Endothelial cell of umbilical vein (primary cell): ENCODE measurements around the gene CMSS1. TPM values are rescaled to one million over a fixed set of nuclear protein-coding genes. Genes with fewer than 3 reads are reported as not detected.

Source experiments
- BruUV-seq: library from RNA; stranded (reverse); fragments of 400-500 nt; replicated peaks from 2 replicates; lab custom pipeline; 2021; lab: Mats Ljungman, UMichigan
- CTCF ChIA-PET: fragments of 300-600, 350-600 bp; sonication (Branson Sonifier 250); formaldehyde crosslinking; loops from one replicate; lab custom pipeline; 2021; ENCODE audit warnings: antibody characterized with exemption, inconsistent platforms; lab: Charles Lee
- POLR2A ChIA-PET: fragments of 300-600, 350-600 bp; sonication (Branson Sonifier 250); formaldehyde crosslinking; loops from one replicate; lab custom pipeline; 2021; ENCODE audit warnings: antibody characterized with exemption, inconsistent platforms; lab: Charles Lee
- DNase-seq: peaks from one replicate; pipeline ENCODE4 v3.0.0-alpha.2; 2011; ENCODE audit warnings: low read depth, low spot score
- FAIRE-seq: peaks from 2 replicates; lab custom pipeline; 2011; peaks lifted over from hg19 to GRCh38; lab: Jason Lieb, UNC
- H2AFZ ChIP-seq: 2 replicates; pipeline ENCODE4 v1.6.0; 2012; ENCODE audit warnings: low read depth, low read length, control low read depth, inconsistent platforms
- H3K27ac ChIP-seq: 2 replicates; pipeline ENCODE4 v1.5.1; 2011; ENCODE audit warnings: low read depth, mild to moderate bottlenecking, control low read depth, low read length, moderate library complexity; ENCODE audit not compliant: insufficient read depth
- H3K27me3 ChIP-seq, 2 experiments: 2 replicates each; pipeline versions ENCODE4 v1.6.0 to v1.6.1; 2011; ENCODE audit warnings: low read length in 2 of 2, mixed read lengths in 1 of 2; ENCODE audit not compliant: control insufficient read depth in 2 of 2, insufficient read depth in 2 of 2
- H3K36me3 ChIP-seq, 2 experiments: 2 replicates in 1 of 2; 3 replicates in 1 of 2; pipeline ENCODE4 v1.5.1; 2011; ENCODE audit warnings: low read length in 2 of 2, mild to moderate bottlenecking in 1 of 2, moderate library complexity in 1 of 2; ENCODE audit not compliant: control insufficient read depth in 2 of 2, insufficient read depth in 2 of 2; ENCODE audit errors: extremely low read depth in 1 of 2
- H3K4me1 ChIP-seq: 3 replicates; pipeline ENCODE4 v1.5.1; 2011; ENCODE audit warnings: mild to moderate bottlenecking, low read length; ENCODE audit not compliant: control insufficient read depth, insufficient read depth; ENCODE audit errors: extremely low read depth
- H3K4me2 ChIP-seq: 2 replicates; pipeline ENCODE4 v1.6.1; 2011; ENCODE audit warnings: low read length, control low read depth, mixed read lengths; ENCODE audit not compliant: insufficient read depth
- H3K4me3 ChIP-seq, 3 experiments: fragments of 200-600 bp in 1 of 3; sonication (generic), shearing (Covaris generic) in 1 of 3; replicated peaks in 1 of 3; 2 replicates each; pipeline ENCODE4 v1.5.1; 2011 to 2016; ENCODE audit warnings: control low read depth in 3 of 3, low read length in 3 of 3, mild to moderate bottlenecking in 2 of 3, inconsistent platforms in 1 of 3, low read depth in 1 of 3, moderate library complexity in 1 of 3; ENCODE audit not compliant: insufficient read depth in 1 of 3
- H3K79me2 ChIP-seq: 2 replicates; pipeline ENCODE4 v1.6.0; 2012; ENCODE audit warnings: low read length, inconsistent platforms; ENCODE audit not compliant: control insufficient read depth, insufficient read depth
- H3K9ac ChIP-seq: replicated peaks from 2 replicates; pipeline ENCODE3; 2011; ENCODE audit warnings: low read length, control low read depth; ENCODE audit not compliant: insufficient read depth; ENCODE audit errors: extremely low read depth
- H3K9me1 ChIP-seq: replicated peaks from 3 replicates; pipeline ENCODE4 v1.6.0; 2011; ENCODE audit warnings: mild to moderate bottlenecking, low read length; ENCODE audit not compliant: control insufficient read depth, insufficient read depth; ENCODE audit errors: extremely low read depth
- H3K9me3 ChIP-seq: replicated peaks from 2 replicates; pipeline ENCODE4 v1.5.1; 2012; ENCODE audit warnings: low read length, inconsistent platforms; ENCODE audit not compliant: control insufficient read depth, insufficient read depth
- H4K20me1 ChIP-seq: replicated peaks from 2 replicates; pipeline ENCODE3; 2011; ENCODE audit warnings: mild to moderate bottlenecking, low read length; ENCODE audit not compliant: control insufficient read depth, insufficient read depth; ENCODE audit errors: extremely low read depth
- EZH2 ChIP-seq: IDR thresholded peaks from 2 replicates; pipeline ENCODE4 v1.6.1; 2012; ENCODE audit warnings: borderline replicate concordance, low read depth, mild to moderate bottlenecking, moderate library complexity, low read length, inconsistent platforms; ENCODE audit not compliant: severe bottlenecking
- GATA2 ChIP-seq: IDR thresholded peaks from 2 replicates; pipeline ENCODE4 v1.7.0; 2011; ENCODE audit warnings: low read depth, mild to moderate bottlenecking, moderate library complexity, mixed read lengths, low read length; ENCODE audit not compliant: insufficient read length, insufficient read depth
- POLR2A ChIP-seq: IDR thresholded peaks from 2 replicates; pipeline ENCODE4 v1.6.1; 2012; ENCODE audit warnings: low read depth, mild to moderate bottlenecking, control low read depth, low read length
- POLR2AphosphoS5 ChIP-seq: IDR thresholded peaks from 2 replicates; pipeline ENCODE4 v1.6.1; 2012; ENCODE audit warnings: low read depth, mild to moderate bottlenecking, control low read depth, low read length, moderate library complexity; ENCODE audit not compliant: insufficient read depth
- dilution Hi-C: fragments of 300-500 bp; cut with MboI; formaldehyde crosslinking; loops from one replicate; pipeline ENCODE4 v1.15.0; 2019; ENCODE audit warnings: low sequenced_read_pairs; ENCODE audit not compliant: extremely low pct_ligation_motif_present
- intact Hi-C: fragments of 100-400 bp; cut with micrococcal nuclease; formaldehyde crosslinking; loops from one replicate; pipeline ENCODE4 v1.10.0; 2022
- polyA plus RNA-seq, 4 experiments: library from polyadenylated mRNA; depleted of rRNA in 3 of 4; stranded (reverse) in 3 of 4; unstranded in 1 of 4; fragments of >200 nt; gene quantifications; 2 replicates each; pipeline versions ENCODE4 v1.2.1 to v1.2.3, GENCODE V29; 2011 to 2012; ENCODE audit warnings: missing spikeins in 1 of 4
- total RNA-seq: library from RNA; stranded (reverse); gene quantifications from 2 replicates; pipeline ENCODE4 v1.2.3, GENCODE V29; 2021
- TF ChIP-seq, protein P1 (sequence below): IDR thresholded peaks from 2 replicates; pipeline ENCODE4 v1.6.1; 2011; ENCODE audit not compliant: insufficient read depth, insufficient read length
- TF ChIP-seq, protein P2 (sequence below), 2 donors: IDR thresholded peaks; 1 replicate in 1 of 2; 2 replicates in 1 of 2; pipeline ENCODE4 v1.5.1; 2011; ENCODE audit warnings: low read length in 2 of 2, mild to moderate bottlenecking in 2 of 2, moderate library complexity in 2 of 2, control low read depth in 1 of 2, inconsistent platforms in 1 of 2, low read depth in 1 of 2; ENCODE audit not compliant: insufficient read depth in 1 of 2; ENCODE audit errors: extremely low read depth in 1 of 2

Gene CMSS1
- total and polyA plus RNA-seq, 2 donors (not counting 3 experiments of a cell fraction or from before 2014, with no cell fraction given): 9.7 to 60.6 TPM

DNA sequence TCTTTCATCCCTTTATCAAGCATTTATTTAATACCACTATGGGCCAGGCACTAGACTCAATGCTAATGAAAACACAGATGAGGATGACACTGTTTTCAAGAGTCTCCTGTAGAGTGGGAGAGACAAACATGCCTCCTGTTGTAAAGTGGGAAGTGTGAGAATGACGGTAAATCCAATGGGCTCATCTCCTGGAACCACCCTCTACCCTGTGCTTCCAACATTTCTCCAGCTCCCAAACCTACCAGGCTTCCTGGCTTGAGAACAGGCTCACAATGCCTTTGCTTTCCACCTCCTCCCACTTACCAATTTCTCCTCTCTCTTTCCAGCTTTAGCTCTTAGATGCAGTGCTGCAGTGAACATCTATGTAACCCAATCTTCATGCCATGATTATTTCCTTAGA, 389.0 kb downstream of the CMSS1 start:
- no peak for FAIRE-seq
- CTCF ChIA-PET: interaction anchor here (1.4 kb wide), 1 partner anchor 375 kb away, joined by 8 read pairs; no protein-coding TSS in a partner anchor
- no TSS peak for BruUV-seq

More for the DNA sequence above, 389.0 kb downstream of the CMSS1 start:
- intact Hi-C loops: no loop called here
- Histone ChIP-seq H3K27me3 (no peaks in the 10 kb centered on the region), H3K36me3 (no peaks in the 10 kb centered on the region), H3K9ac (no peak overlapping the region), H3K9me3 (no peaks in the 10 kb centered on the region), H3K4me3 (no peak overlapping the region), H2AFZ (no peak overlapping the region), H3K4me1 (no peaks in the 10 kb centered on the region), H3K27ac (no peak overlapping the region), H3K4me2 (no peak overlapping the region), H3K79me2 (no peaks in the 10 kb centered on the region), H4K20me1 (no peaks in the 10 kb centered on the region), H3K9me1 (no peaks in the 10 kb centered on the region)
- no peak for TF ChIP-seq POLR2A
- TF ChIP-seq POLR2AphosphoS5: no peak
- TF ChIP-seq, protein P1, sequence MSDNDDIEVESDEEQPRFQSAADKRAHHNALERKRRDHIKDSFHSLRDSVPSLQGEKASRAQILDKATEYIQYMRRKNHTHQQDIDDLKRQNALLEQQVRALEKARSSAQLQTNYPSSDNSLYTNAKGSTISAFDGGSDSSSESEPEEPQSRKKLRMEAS: no peak
- TF ChIP-seq, protein P2, sequence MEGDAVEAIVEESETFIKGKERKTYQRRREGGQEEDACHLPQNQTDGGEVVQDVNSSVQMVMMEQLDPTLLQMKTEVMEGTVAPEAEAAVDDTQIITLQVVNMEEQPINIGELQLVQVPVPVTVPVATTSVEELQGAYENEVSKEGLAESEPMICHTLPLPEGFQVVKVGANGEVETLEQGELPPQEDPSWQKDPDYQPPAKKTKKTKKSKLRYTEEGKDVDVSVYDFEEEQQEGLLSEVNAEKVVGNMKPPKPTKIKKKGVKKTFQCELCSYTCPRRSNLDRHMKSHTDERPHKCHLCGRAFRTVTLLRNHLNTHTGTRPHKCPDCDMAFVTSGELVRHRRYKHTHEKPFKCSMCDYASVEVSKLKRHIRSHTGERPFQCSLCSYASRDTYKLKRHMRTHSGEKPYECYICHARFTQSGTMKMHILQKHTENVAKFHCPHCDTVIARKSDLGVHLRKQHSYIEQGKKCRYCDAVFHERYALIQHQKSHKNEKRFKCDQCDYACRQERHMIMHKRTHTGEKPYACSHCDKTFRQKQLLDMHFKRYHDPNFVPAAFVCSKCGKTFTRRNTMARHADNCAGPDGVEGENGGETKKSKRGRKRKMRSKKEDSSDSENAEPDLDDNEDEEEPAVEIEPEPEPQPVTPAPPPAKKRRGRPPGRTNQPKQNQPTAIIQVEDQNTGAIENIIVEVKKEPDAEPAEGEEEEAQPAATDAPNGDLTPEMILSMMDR (IDR thresholded peaks at IDR 0.05; ENCODE audit: extremely low read depth in 1 of 2, insufficient read depth in 1 of 2, low read depth in 1 of 2, low read length in 2 of 2): no peak
- TF ChIP-seq EZH2: no peak
- no peak for TF ChIP-seq GATA2
- dilution Hi-C loops: no loop called here
- POLR2A ChIA-PET: no interaction called here
- DNase-seq: no peak
